H9 (cell line): ENCODE data around the gene TEDDM1. TPM values are rescaled to one million over a fixed set of nuclear protein-coding genes. Genes with fewer than 3 reads are reported as not detected.

Experiments
- DNase-seq: peaks from one replicate; pipeline ENCODE4 v3.0.0-alpha.2; 2017
- H2AFZ ChIP-seq: one replicate; pipeline ENCODE4 v1.6.1; 2013; ENCODE audit warnings: mild to moderate bottlenecking, low read length, control low read depth, moderate library complexity
- H2AK5ac ChIP-seq: 2 replicates; pipeline ENCODE4 v1.6.1; 2013; ENCODE audit warnings: low read length, control low read depth, mixed read lengths; ENCODE audit not compliant: insufficient read length
- H2BK120ac ChIP-seq: one replicate; pipeline ENCODE4 v1.6.1; 2013; ENCODE audit warnings: low read depth, mild to moderate bottlenecking, low read length, control low read depth, inconsistent platforms; ENCODE audit not compliant: poor library complexity, severe bottlenecking
- H2BK12ac ChIP-seq: 2 replicates; pipeline ENCODE4 v1.6.1; 2013; ENCODE audit warnings: low read length, control low read depth, mixed read lengths, low read depth; ENCODE audit not compliant: insufficient read length
- H2BK15ac ChIP-seq: 2 replicates; pipeline ENCODE4 v1.6.1; 2013; ENCODE audit warnings: low read depth, low read length, control low read depth
- H2BK20ac ChIP-seq: one replicate; pipeline ENCODE4 v1.6.1; 2013; ENCODE audit warnings: low read depth, mild to moderate bottlenecking, low read length, control low read depth, inconsistent platforms; ENCODE audit not compliant: poor library complexity, severe bottlenecking
- H2BK5ac ChIP-seq: 2 replicates; pipeline ENCODE4 v1.6.1; 2013; ENCODE audit warnings: low read length, control low read depth, mixed read lengths; ENCODE audit not compliant: insufficient read length
- H3K14ac ChIP-seq: 2 replicates; pipeline ENCODE4 v1.6.1; 2013; ENCODE audit warnings: low read length, control low read depth; ENCODE audit not compliant: insufficient read depth
- H3K18ac ChIP-seq: 2 replicates; pipeline ENCODE4 v1.6.1; 2013; ENCODE audit warnings: low read depth, mild to moderate bottlenecking, mixed read lengths, low read length, control low read depth; ENCODE audit not compliant: insufficient read length
- H3K23ac ChIP-seq: 2 replicates; pipeline ENCODE4 v1.6.1; 2013; ENCODE audit warnings: low read length, control low read depth, mixed read lengths, low read depth; ENCODE audit not compliant: insufficient read length
- H3K23me2 ChIP-seq: 2 replicates; pipeline ENCODE4 v1.6.1; 2013; ENCODE audit warnings: low read depth, mild to moderate bottlenecking, mixed read lengths, low read length, control low read depth; ENCODE audit not compliant: insufficient read length, poor library complexity, severe bottlenecking
- H3K27ac ChIP-seq: 2 replicates; pipeline ENCODE4 v1.5.1; 2013; ENCODE audit warnings: low read length, control low read depth, mixed read lengths, low read depth; ENCODE audit not compliant: insufficient read length
- H3K27me3 ChIP-seq: 2 replicates; pipeline ENCODE4 v1.6.1; 2013; ENCODE audit warnings: low read length, control low read depth, inconsistent platforms; ENCODE audit not compliant: insufficient read depth
- H3K4ac ChIP-seq: 2 replicates; pipeline ENCODE4 v1.6.1; 2013; ENCODE audit warnings: low read depth, mild to moderate bottlenecking, control low read depth, inconsistent platforms, low read length, moderate library complexity
- H3K4me1 ChIP-seq: 2 replicates; pipeline ENCODE4 v1.6.1; 2013; ENCODE audit warnings: low read length, control low read depth, inconsistent platforms; ENCODE audit not compliant: insufficient read depth
- H3K4me2 ChIP-seq: 2 replicates; pipeline ENCODE4 v1.6.1; 2013; ENCODE audit warnings: low read length, control low read depth, mixed read lengths; ENCODE audit not compliant: insufficient read length, insufficient read depth
- H3K56ac ChIP-seq: 2 replicates; pipeline ENCODE4 v1.6.1; 2013; ENCODE audit warnings: low read depth, mild to moderate bottlenecking, mixed read lengths, low read length, control low read depth; ENCODE audit not compliant: insufficient read length
- H3K79me1 ChIP-seq: 2 replicates; pipeline ENCODE4 v1.6.1; 2013; ENCODE audit warnings: low read depth, mild to moderate bottlenecking, moderate library complexity, low read length, control low read depth, inconsistent platforms; ENCODE audit not compliant: insufficient read depth, poor library complexity, severe bottlenecking
- H3K79me2 ChIP-seq: 2 replicates; pipeline ENCODE4 v1.6.1; 2013; ENCODE audit warnings: low read length, control low read depth, inconsistent platforms; ENCODE audit not compliant: insufficient read depth
- H3K9ac ChIP-seq: 2 replicates; pipeline ENCODE4 v1.6.1; 2013; ENCODE audit warnings: low read length, control low read depth, mixed read lengths; ENCODE audit not compliant: insufficient read length; ENCODE audit errors: extremely low read depth
- H3K9me3 ChIP-seq: one replicate; pipeline ENCODE4 v1.6.1; 2013; ENCODE audit warnings: low read depth, low read length, inconsistent platforms; ENCODE audit not compliant: control insufficient read depth
- H3T11ph ChIP-seq: one replicate; pipeline ENCODE4 v1.6.1; 2013; ENCODE audit warnings: mild to moderate bottlenecking, low read length, control low read depth, inconsistent platforms
- H4K20me1 ChIP-seq: one replicate; pipeline ENCODE4 v1.6.1; 2013; ENCODE audit not compliant: control insufficient read depth, insufficient read length, insufficient read depth
- H4K5ac ChIP-seq: 2 replicates; pipeline ENCODE4 v1.6.1; 2013; ENCODE audit warnings: low read depth, mild to moderate bottlenecking, mixed read lengths, low read length, control low read depth; ENCODE audit not compliant: insufficient read length
- H4K8ac ChIP-seq: replicated peaks from 2 replicates; pipeline ENCODE4 v1.6.1; 2013; ENCODE audit warnings: low read length, control low read depth, mixed read lengths, low read depth; ENCODE audit not compliant: insufficient read length
- H4K91ac ChIP-seq: 2 replicates; pipeline ENCODE4 v1.6.1; 2013; ENCODE audit warnings: low read depth, mild to moderate bottlenecking, moderate library complexity, mixed read lengths, low read length, control low read depth; ENCODE audit not compliant: insufficient read length
- H3K27ac Mint-ChIP-seq, 3 experiments: 2 replicates in 2 of 3; 3 replicates in 1 of 3; pipeline ENCODE4 v1.8.0; 2020 to 2021; ENCODE audit warnings: mixed read lengths in 3 of 3, mild to moderate bottlenecking in 1 of 3, moderate library complexity in 1 of 3
- H3K27me3 Mint-ChIP-seq: 2 replicates; pipeline ENCODE4 v1.8.0; 2021; ENCODE audit warnings: low read depth, mild to moderate bottlenecking, moderate library complexity, mixed read lengths
- H3K36me3 Mint-ChIP-seq, 3 experiments: 2 replicates in 2 of 3; 3 replicates in 1 of 3; pipeline ENCODE4 v1.8.0; 2020 to 2021; ENCODE audit warnings: low read depth in 3 of 3, mixed read lengths in 3 of 3; ENCODE audit not compliant: insufficient read depth in 1 of 3
- H3K4me1 Mint-ChIP-seq, 2 experiments: 2 replicates each; pipeline ENCODE4 v1.8.0; 2020; ENCODE audit warnings: mixed read lengths in 2 of 2
- H3K4me3 Mint-ChIP-seq, 2 experiments: 2 replicates in 1 of 2; 3 replicates in 1 of 2; pipeline ENCODE4 v1.8.0; 2020 to 2021; ENCODE audit warnings: mild to moderate bottlenecking in 2 of 2, mixed read lengths in 2 of 2, moderate library complexity in 1 of 2
- H3K9me3 Mint-ChIP-seq, 2 experiments: 2 replicates in 1 of 2; 3 replicates in 1 of 2; pipeline ENCODE4 v1.8.0; 2020; ENCODE audit warnings: mild to moderate bottlenecking in 2 of 2, mixed read lengths in 2 of 2, moderate library complexity in 1 of 2
- CTCF ChIP-seq: fragments of 200-600 bp; sonication (generic); conservative IDR thresholded peaks from 3 replicates; pipeline ENCODE4 v1.8.0; 2021; ENCODE audit warnings: antibody characterized with exemption, mild to moderate bottlenecking
- WGBS: extraction: QIAGEN DNeasy Blood & Tissue Kit; methylation state at CpG from one replicate; pipeline ENCODE4 v1.1.7; 2013; ENCODE audit warnings: missing lambda C conversion rate, low lambda C conversion rate, mixed read lengths; ENCODE audit not compliant: insufficient read length; ENCODE audit errors: extremely low coverage; 5-methylcytosine and 5-hydroxymethylcytosine counted together
- total RNA-seq: library from RNA; stranded (reverse); gene quantifications from 2 replicates; pipeline ENCODE4 v1.2.1, GENCODE V29; 2021

Gene TEDDM1
- total RNA-seq, 1 experiment from 2014 or later: not detected

GRCh38 chr1:182415789-182416188 lies 15.3 kb upstream of the TEDDM1 start:
- no peak overlapping the region for H3K23ac ChIP-seq
- no peak overlapping the region for H3K18ac ChIP-seq
- H3K56ac ChIP-seq: no peak overlapping the region
- H3K4me1 Mint-ChIP-seq: no peaks in the 10 kb centered on the region
- H3K27me3 ChIP-seq: no peaks in the 10 kb centered on the region
- H3K4me3 Mint-ChIP-seq: no peak overlapping the region
- no peak for TF ChIP-seq CTCF
- H2BK12ac ChIP-seq: no peak overlapping the region
- no peak overlapping the region for H2BK120ac ChIP-seq
- H3K14ac ChIP-seq: no peak overlapping the region
- DNase-seq: no peak
- H3K4ac ChIP-seq: no peak overlapping the region
- no peak overlapping the region for H3K9ac ChIP-seq
- H3K9me3 Mint-ChIP-seq: 0 out of 5 replicates have a peak, but pooled peaks cover 0 to 2% of the 10 kb centered on the region in 2 experiments
- H4K91ac ChIP-seq: no peak overlapping the region
- no peak overlapping the region for H4K8ac ChIP-seq
- H3K27me3 Mint-ChIP-seq: peaks cover 8% of the 10 kb centered on the region
- no peak overlapping the region for H3K27ac ChIP-seq
- no peak overlapping the region for H2BK5ac ChIP-seq
- no peak overlapping the region for H2AK5ac ChIP-seq
- no peaks in the 10 kb centered on the region for H4K20me1 ChIP-seq
- no peak overlapping the region for H4K5ac ChIP-seq
- H3K79me2 ChIP-seq: no peaks in the 10 kb centered on the region
- no peaks in the 10 kb centered on the region for H3K36me3 Mint-ChIP-seq
- no CpG with 5 or more reads among the region's 1 CpG for WGBS
- H2BK15ac ChIP-seq: no peak overlapping the region
- no peak overlapping the region for H3K4me2 ChIP-seq
- H2AFZ ChIP-seq: no peak overlapping the region
- peak overlapping the region in 1 of 3 experiments; percentile 64; a peak in 2 of 7 replicates for H3K27ac Mint-ChIP-seq
- H2BK20ac ChIP-seq: no peak overlapping the region
- no peaks in the 10 kb centered on the region for H3K4me1 ChIP-seq
- no peaks in the 10 kb centered on the region for H3K23me2 ChIP-seq
- H3K9me3 ChIP-seq: no peaks in the 10 kb centered on the region
- H3T11ph ChIP-seq: no peak overlapping the region
- no peaks in the 10 kb centered on the region for H3K79me1 ChIP-seq
